Measurements from ENCODE around the gene TTLL4. TPM values are rescaled to one million over a fixed set of nuclear protein-coding genes. Genes with fewer than 3 reads are reported as not detected.

TTLL4 gene
- total RNA-seq, 4 donors from 2014 or later, result 9.5 to 24.3 (median 15.0) TPM

GRCh38 chr2:218701806-218702205 lies 8.8 kb upstream of the TTLL4 start:
- ATAC-seq (ENCODE audit: low FRiP score), result no peak
- DNase-seq (ENCODE audit: low spot score), result no peak
- TF ChIP-seq CTCF (IDR thresholded peaks at IDR 0.05), result no peak

- DNase-seq (ENCODE audit: low spot score), result no peak
- TF ChIP-seq CTCF (IDR thresholded peaks at IDR 0.05), result no peak
- no peak for ATAC-seq (ENCODE audit: low FRiP score)
Observed at GRCh38 chr2:218703341-218703740, 7.3 kb upstream of the TTLL4 start.

- ATAC-seq (ENCODE audit: low FRiP score) (no peak), DNase-seq (ENCODE audit: low spot score) (no peak)
- TF ChIP-seq CTCF (IDR thresholded peaks at IDR 0.05), result no peak
Observed at GRCh38 chr2:218708086-218708485, 2.5 kb upstream of the TTLL4 start.

- no peak for ATAC-seq (ENCODE audit: low FRiP score)
- TF ChIP-seq CTCF (IDR thresholded peaks at IDR 0.05), result no peak
Observed at GRCh38 chr2:218709908-218710307, 727 bp upstream of the TTLL4 start.

GRCh38 chr2:218710334-218710686 lies 325 bp upstream of the TTLL4 start:
- ATAC-seq (ENCODE audit: low FRiP score) (no peak), DNase-seq (ENCODE audit: low spot score) (no peak)
- no peak for TF ChIP-seq CTCF (IDR thresholded peaks at IDR 0.05)

More at GRCh38 chr2:218709908-218710307, 727 bp upstream of the TTLL4 start:
- DNase-seq (ENCODE audit: low spot score), result no peak

- TF ChIP-seq CTCF (IDR thresholded peaks at IDR 0.05), result no peak
- ATAC-seq (ENCODE audit: low FRiP score) (no peak), DNase-seq (ENCODE audit: low spot score) (no peak)
Observed at GRCh38 chr2:218711550-218711929, 905 bp downstream of the TTLL4 start.

GRCh38 chr2:218713922-218714321 lies 3.3 kb downstream of the TTLL4 start:
- TF ChIP-seq CTCF (IDR thresholded peaks at IDR 0.05), result no peak
- ATAC-seq (ENCODE audit: low FRiP score), result no peak
- DNase-seq (ENCODE audit: low spot score), result no peak

All from omental fat pad (tissue), 4 donors.